SK-N-SH (cell line): ENCODE measurements around the gene SND1. TPM values are rescaled to one million over a fixed set of nuclear protein-coding genes. Genes with fewer than 3 reads are reported as not detected.
A peak's percentile ranks its signal among the peaks of the same experiment; 100 is the strongest.

Experiments used
- CTCF ChIA-PET: fragments of 300-600, 350-600 bp; formaldehyde crosslinking; extraction: SDS; loops from one replicate; lab custom pipeline; 2021; lab: Yijun Ruan, JAX
- POLR2A ChIA-PET: fragments of 350-600 bp; sonication (Branson Sonifier 250); formaldehyde crosslinking; extraction: SDS; loops from one replicate; lab custom pipeline; 2020; ENCODE audit warnings: antibody characterized with exemption, inconsistent platforms; lab: Yijun Ruan, JAX
- DNase-seq: peaks from one replicate; pipeline ENCODE4 v3.0.0; 2012
- H2AFZ ChIP-seq: fragments of 200-600 bp; sonication (generic); 2 replicates; pipeline ENCODE4 v1.8.1; 2016; ENCODE audit warnings: antibody characterized with exemption, mild to moderate bottlenecking, low read depth
- H3F3A ChIP-seq: fragments of 200-600 bp; sonication (generic); replicated peaks from 2 replicates; pipeline ENCODE3; 2016; ENCODE audit warnings: antibody characterized with exemption, mild to moderate bottlenecking; ENCODE audit not compliant: insufficient read depth
- H3K27ac ChIP-seq, 2 experiments: fragments of 200-500 bp in 1 of 2; fragments of 200-600 bp in 1 of 2; sonication (Bioruptor generic) in 1 of 2; sonication (generic), shearing (Covaris generic) in 1 of 2; 2 replicates each; pipeline versions ENCODE4 v1.5.1 to v1.6.1; 2014 to 2016; ENCODE audit warnings: low read depth in 2 of 2, inconsistent platforms in 1 of 2, low read length in 1 of 2, mild to moderate bottlenecking in 1 of 2, mixed read lengths in 1 of 2
- H3K27me3 ChIP-seq: fragments of 200-600 bp; sonication (generic), shearing (Covaris generic); 2 replicates; pipeline ENCODE4 v1.6.1; 2016; ENCODE audit warnings: mixed run types; ENCODE audit not compliant: insufficient read depth
- H3K36me3 ChIP-seq, 2 experiments: fragments of 200-500 bp in 1 of 2; fragments of 200-600 bp in 1 of 2; sonication (Bioruptor generic) in 1 of 2; sonication (generic) in 1 of 2; replicated peaks in 1 of 2; 2 replicates each; pipeline versions ENCODE3 to v1.5.1; 2014 to 2016; ENCODE audit warnings: low read length in 1 of 2, mild to moderate bottlenecking in 1 of 2; ENCODE audit not compliant: insufficient read depth in 2 of 2, control insufficient read depth in 1 of 2
- H3K4me1 ChIP-seq, 2 experiments: fragments of 200-500 bp in 1 of 2; fragments of 200-600 bp in 1 of 2; sonication (Bioruptor generic) in 1 of 2; sonication (generic), shearing (Covaris generic) in 1 of 2; 2 replicates each; pipeline versions ENCODE4 v1.5.1 to v1.6.1; 2014 to 2016; ENCODE audit warnings: low read depth in 1 of 2, low read length in 1 of 2, mixed run types in 1 of 2; ENCODE audit not compliant: insufficient read depth in 2 of 2, control insufficient read depth in 1 of 2
- H3K4me2 ChIP-seq: fragments of 200-600 bp; sonication (generic), shearing (Covaris generic); 2 replicates; pipeline ENCODE4 v1.6.1; 2017; ENCODE audit warnings: mixed run types
- H3K4me3 ChIP-seq, 2 experiments: fragments of 200-500 bp in 1 of 2; fragments of 200-600 bp in 1 of 2; sonication (Bioruptor generic) in 1 of 2; sonication (generic), shearing (Covaris generic) in 1 of 2; 2 replicates each; pipeline versions ENCODE4 v1.5.1 to v1.8.1; 2014 to 2016; ENCODE audit warnings: low read depth in 2 of 2, inconsistent platforms in 1 of 2, low read length in 1 of 2, mild to moderate bottlenecking in 1 of 2, mixed read lengths in 1 of 2, moderate library complexity in 1 of 2
- H3K79me2 ChIP-seq: fragments of 200-600 bp; sonication (generic); 2 replicates; pipeline ENCODE4 v1.8.1; 2017; ENCODE audit warnings: mild to moderate bottlenecking; ENCODE audit not compliant: insufficient read depth
- H3K9ac ChIP-seq: fragments of 200-600 bp; sonication (generic); 2 replicates; pipeline ENCODE4 v1.6.1; 2017; ENCODE audit warnings: mixed run types
- H3K9me2 ChIP-seq: fragments of 200-600 bp; sonication (generic); 2 replicates; pipeline ENCODE4 v1.6.1; 2017; ENCODE audit warnings: mixed run types
- H3K9me3 ChIP-seq: fragments of 200-600 bp; sonication (generic); 2 replicates; pipeline ENCODE4 v1.6.1; 2017; ENCODE audit warnings: mixed run types, mild to moderate bottlenecking, moderate library complexity
- H4K20me1 ChIP-seq: fragments of 200-600 bp; sonication (generic); 2 replicates; pipeline ENCODE4 v1.6.1; 2017; ENCODE audit warnings: mild to moderate bottlenecking, mixed run types; ENCODE audit not compliant: insufficient read depth
- CHD2 ChIP-seq: fragments of 150-350 bp; IDR thresholded peaks from 2 replicates; pipeline ENCODE4 v1.6.1; 2018; ENCODE audit warnings: low read length; ENCODE audit not compliant: partially characterized antibody
- ELF1 ChIP-seq: IDR thresholded peaks from 2 replicates; pipeline ENCODE4 v1.4.0; 2012
- FOSL2 ChIP-seq: IDR thresholded peaks from 2 replicates; pipeline ENCODE4 v1.4.0; 2012; ENCODE audit warnings: low read depth, mild to moderate bottlenecking, moderate library complexity, borderline replicate concordance
- FOXJ3 ChIP-seq: sonication (generic); formaldehyde crosslinking; IDR thresholded peaks from 2 replicates; pipeline ENCODE4 v1.5.1; 2020; ENCODE audit warnings: mild to moderate bottlenecking, missing genetic modification reagents
- GATA2 ChIP-seq: sonication (generic); formaldehyde crosslinking; IDR thresholded peaks from 2 replicates; pipeline ENCODE4 v1.5.0; 2020; ENCODE audit warnings: mild to moderate bottlenecking, missing genetic modification reagents
- IRF3 ChIP-seq: fragments of 150-350 bp; IDR thresholded peaks from 2 replicates; pipeline ENCODE4 v1.6.1; 2016; ENCODE audit warnings: mild to moderate bottlenecking, low read depth, low read length
- JUND ChIP-seq: IDR thresholded peaks from 2 replicates; pipeline ENCODE4 v1.4.0; 2012
- MEF2A ChIP-seq: IDR thresholded peaks from 2 replicates; pipeline ENCODE4 v1.4.0; 2012; ENCODE audit warnings: low read depth, borderline replicate concordance
- MXI1 ChIP-seq: IDR thresholded peaks from 2 replicates; pipeline ENCODE4 v1.6.1; 2012; ENCODE audit warnings: mild to moderate bottlenecking, low read depth, low read length, improper control_type of control experiment
- NFIC ChIP-seq: IDR thresholded peaks from 2 replicates; pipeline ENCODE4 v1.4.0; 2012; ENCODE audit warnings: borderline replicate concordance
- RAD21 ChIP-seq: IDR thresholded peaks from 2 replicates; pipeline ENCODE4 v1.6.1; 2012; ENCODE audit warnings: mild to moderate bottlenecking, low read length
- REST ChIP-seq: IDR thresholded peaks from 2 replicates; pipeline ENCODE4 v1.6.1; 2012; ENCODE audit warnings: mild to moderate bottlenecking, low read depth, low read length, moderate library complexity
- SMC3 ChIP-seq: IDR thresholded peaks from 2 replicates; pipeline ENCODE4 v1.6.1; 2012; ENCODE audit warnings: low read depth, low read length, improper control_type of control experiment
- YY1 ChIP-seq: IDR thresholded peaks from 2 replicates; pipeline ENCODE4 v1.4.0; 2012; ENCODE audit warnings: low read depth, mild to moderate bottlenecking
- WGBS: methylation state at CpG from one replicate; pipeline ENCODE4 v1.1.6; 2017; ENCODE audit warnings: low lambda C conversion rate; 5-methylcytosine and 5-hydroxymethylcytosine counted together
- polyA plus RNA-seq, 3 experiments: library from polyadenylated mRNA; depleted of rRNA; stranded (reverse); fragments of >200 nt; gene quantifications; 2 replicates each; pipeline ENCODE4 v1.2.3, GENCODE V29; 2012
- TF ChIP-seq, protein P1 (sequence below): IDR thresholded peaks from 2 replicates; pipeline ENCODE4; 2012
- TF ChIP-seq, protein P2 (sequence below): IDR thresholded peaks from 2 replicates; pipeline ENCODE4 v1.4.0; 2012; ENCODE audit warnings: low read depth
- TF ChIP-seq, protein P3 (sequence below): fragments of 150-350 bp; IDR thresholded peaks from 2 replicates; pipeline ENCODE4 v1.6.1; 2017; ENCODE audit warnings: antibody characterized with exemption, low read length, low read depth, borderline replicate concordance

The SND1 gene
- polyA plus RNA-seq, 1 of the 3 experiments (the other 2 are of a cell fraction), result 165 TPM

DNA sequence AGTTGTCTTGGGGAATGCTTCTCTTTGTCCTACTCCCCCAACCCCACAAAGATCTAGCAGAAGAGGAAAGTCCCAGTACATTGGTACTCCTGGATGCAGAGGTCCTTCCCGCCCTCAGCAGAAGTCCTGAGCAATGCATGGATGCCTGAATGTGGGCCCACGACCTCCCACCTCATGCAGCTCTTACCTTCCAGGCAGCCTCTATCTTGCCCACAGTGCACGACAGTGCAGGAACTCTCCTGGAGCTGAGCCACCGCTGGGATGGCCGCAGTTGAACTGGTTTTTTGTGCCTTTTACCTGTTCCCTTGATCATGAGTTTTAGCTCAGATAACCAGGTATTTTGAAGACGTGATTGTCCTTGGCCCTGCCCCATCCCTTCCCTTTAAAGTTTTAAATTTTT is 341.3 kb downstream of the SND1 start:
- ChIA-PET POLR2A (no interaction called here), CTCF (interaction anchor here (0.6 kb wide), 1 partner anchor 9 kb away, joined by 4 read pairs; no protein-coding TSS in a partner anchor)
- Histone ChIP-seq H3K4me3 (no peak overlapping the region), H3K4me1 (peaks cover 17 to 43% of the 10 kb centered on the region in 2 experiments; a peak in 2 of 4 replicates), H3K27ac (no peak overlapping the region; a peak in 1 of 4 replicates), H2AFZ (no peak overlapping the region), H3K9me3 (no peaks in the 10 kb centered on the region), H3K9me2 (no peaks in the 10 kb centered on the region), H3K79me2 (peaks cover 5% of the 10 kb centered on the region; the same call in 1 of the 2 replicates), H3K27me3 (no peaks in the 10 kb centered on the region), H3K9ac (no peak overlapping the region), H4K20me1 (peaks cover 23% of the 10 kb centered on the region), H3K4me2 (no peak overlapping the region), H3K36me3 (peaks cover 24 to 34% of the 10 kb centered on the region in 2 experiments), H3F3A (peaks cover 9% of the 10 kb centered on the region)
- WGBS, result 94% methylated on average over 6 of the region's 6 CpGs
- DNase-seq, result no peak
- TF ChIP-seq FOSL2 (no peak), SMC3 (no peak), NFIC (no peak), YY1 (no peak), GATA2 (no peak), FOXJ3 (CRISPR knock-in tag) (no peak), JUND (no peak), MEF2A (no peak), REST (no peak), RAD21 (no peak), MXI1 (no peak), ELF1 (no peak)
- TF ChIP-seq, protein P1, sequence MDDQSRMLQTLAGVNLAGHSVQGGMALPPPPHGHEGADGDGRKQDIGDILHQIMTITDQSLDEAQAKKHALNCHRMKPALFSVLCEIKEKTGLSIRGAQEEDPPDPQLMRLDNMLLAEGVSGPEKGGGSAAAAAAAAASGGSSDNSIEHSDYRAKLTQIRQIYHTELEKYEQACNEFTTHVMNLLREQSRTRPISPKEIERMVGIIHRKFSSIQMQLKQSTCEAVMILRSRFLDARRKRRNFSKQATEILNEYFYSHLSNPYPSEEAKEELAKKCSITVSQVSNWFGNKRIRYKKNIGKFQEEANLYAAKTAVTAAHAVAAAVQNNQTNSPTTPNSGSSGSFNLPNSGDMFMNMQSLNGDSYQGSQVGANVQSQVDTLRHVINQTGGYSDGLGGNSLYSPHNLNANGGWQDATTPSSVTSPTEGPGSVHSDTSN, result no peak
- TF ChIP-seq, protein P2, sequence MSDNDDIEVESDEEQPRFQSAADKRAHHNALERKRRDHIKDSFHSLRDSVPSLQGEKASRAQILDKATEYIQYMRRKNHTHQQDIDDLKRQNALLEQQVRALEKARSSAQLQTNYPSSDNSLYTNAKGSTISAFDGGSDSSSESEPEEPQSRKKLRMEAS, result no peak

DNA sequence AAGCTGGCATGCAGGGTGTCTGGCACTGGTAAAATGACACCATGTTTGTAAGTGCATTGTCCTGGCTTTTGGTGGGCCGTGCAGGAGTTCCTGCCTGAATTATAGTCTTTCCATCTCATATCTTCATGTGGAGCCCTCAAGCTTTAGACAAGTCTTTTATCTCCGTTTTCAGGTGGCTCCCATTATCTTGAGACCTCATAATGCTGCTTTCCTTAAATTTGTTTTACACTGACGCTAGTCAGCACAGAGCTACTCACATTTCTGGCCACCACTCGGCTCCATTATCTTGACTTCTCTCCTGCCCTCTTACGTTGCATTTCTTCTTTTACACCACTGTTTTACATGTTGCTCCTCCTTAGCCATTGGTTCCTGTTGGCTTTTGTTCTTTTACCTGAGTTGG is 342.0 kb downstream of the SND1 start:
- no peak overlapping the region for H3K4me2 ChIP-seq
- H3K9ac ChIP-seq, result no peak overlapping the region
- H3K4me3 ChIP-seq, result no peak overlapping the region
- H3K9me3 ChIP-seq, result no peaks in the 10 kb centered on the region
- H4K20me1 ChIP-seq, result peaks cover 21% of the 10 kb centered on the region
- H3K27me3 ChIP-seq, result no peaks in the 10 kb centered on the region
- peaks cover 24 to 36% of the 10 kb centered on the region in 2 experiments for H3K36me3 ChIP-seq
- peak overlapping the region in 1 of 2 experiments; percentile 17; a peak in 1 of 4 replicates for H3K27ac ChIP-seq
- H3K9me2 ChIP-seq, result no peaks in the 10 kb centered on the region
- ChIA-PET CTCF (interaction anchor here (0.6 kb wide), 1 partner anchor 10 kb away, joined by 4 read pairs; no protein-coding TSS in a partner anchor), POLR2A (no interaction called here)
- peaks cover 9% of the 10 kb centered on the region for H3F3A ChIP-seq
- peaks cover 17 to 43% of the 10 kb centered on the region in 2 experiments; a peak in 2 of 4 replicates for H3K4me1 ChIP-seq
- peaks cover 5% of the 10 kb centered on the region; the same call in 1 of the 2 replicates for H3K79me2 ChIP-seq
- WGBS, result 93% methylated on average over 5 of the region's 5 CpGs
- no peak overlapping the region for H2AFZ ChIP-seq
- no peak for DNase-seq
- no peak for TF ChIP-seq CHD2
- TF ChIP-seq, protein P3, sequence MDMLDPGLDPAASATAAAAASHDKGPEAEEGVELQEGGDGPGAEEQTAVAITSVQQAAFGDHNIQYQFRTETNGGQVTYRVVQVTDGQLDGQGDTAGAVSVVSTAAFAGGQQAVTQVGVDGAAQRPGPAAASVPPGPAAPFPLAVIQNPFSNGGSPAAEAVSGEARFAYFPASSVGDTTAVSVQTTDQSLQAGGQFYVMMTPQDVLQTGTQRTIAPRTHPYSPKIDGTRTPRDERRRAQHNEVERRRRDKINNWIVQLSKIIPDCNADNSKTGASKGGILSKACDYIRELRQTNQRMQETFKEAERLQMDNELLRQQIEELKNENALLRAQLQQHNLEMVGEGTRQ, result no peak
- TF ChIP-seq REST, result no peak
- no peak for TF ChIP-seq ELF1
- TF ChIP-seq GATA2, result no peak
- no peak for TF ChIP-seq MEF2A
- no peak for TF ChIP-seq IRF3
